Germinal center (tissue), 1 donor: ENCODE data around the gene DCAF4.
"Not testable (repeated sequence)": the region's sequence is repeated elsewhere in the genome, so short reads cannot be mapped to it uniquely, and the experiment has no call there.

Experiments
- DNase-seq: peaks from one replicate; pipeline ENCODE4 v3.0.0; 2012; ENCODE audit warnings: mixed read lengths, low spot score

DCAF4 gene

GRCh38 chr14:72970824-72971434, 44.7 kb downstream of the DCAF4 start:
- DNase-seq: no peak

- no peak for DNase-seq
These were observed 48.4 kb downstream of the DCAF4 start for GRCh38 chr14:72974661-72975060.

- no peak for DNase-seq
These were observed 49.5 kb downstream of the DCAF4 start for GRCh38 chr14:72975770-72976169.

DNA sequence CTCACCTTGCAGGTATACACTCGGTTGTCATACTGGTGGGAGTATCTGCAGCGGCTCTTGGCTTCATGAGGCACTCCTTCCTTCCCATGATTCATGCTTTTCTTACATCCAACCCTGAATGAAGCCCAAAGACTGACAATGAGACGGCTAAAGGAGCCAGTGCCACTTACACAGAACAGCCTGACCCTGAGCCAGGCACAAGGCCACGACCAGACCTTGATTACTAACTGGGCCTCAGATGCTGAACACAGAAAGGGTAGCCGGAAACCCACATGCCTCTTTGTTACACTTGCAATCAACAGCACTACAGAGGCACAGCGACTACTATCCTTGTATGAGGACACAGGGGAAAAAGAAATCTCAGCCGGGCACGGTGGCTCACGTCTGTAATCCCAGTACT, 52.6 kb downstream of the DCAF4 start:
- no peak for DNase-seq

DNA sequence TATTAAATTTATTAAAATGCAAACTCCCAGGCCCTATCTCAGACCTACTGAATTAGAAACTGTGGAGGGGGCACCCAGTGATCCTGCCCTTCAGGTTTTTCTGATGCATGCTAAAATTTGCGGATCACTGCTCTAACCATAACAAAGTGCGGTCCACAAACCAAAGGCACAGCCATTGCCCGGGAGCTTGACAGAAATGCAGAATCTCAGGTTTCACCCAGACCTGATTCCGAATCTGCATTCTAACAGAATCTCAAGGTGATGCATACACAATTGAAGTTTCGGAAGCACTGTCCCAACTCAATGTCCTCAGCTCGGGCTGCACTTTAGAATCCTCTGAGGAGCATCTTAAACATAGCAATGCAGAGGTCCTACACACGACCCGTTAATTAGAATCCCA, 54.6 kb downstream of the DCAF4 start:
- no peak for DNase-seq

GRCh38 chr14:72982146-72982708, 56.0 kb downstream of the DCAF4 start:
- no peak for DNase-seq

DNA sequence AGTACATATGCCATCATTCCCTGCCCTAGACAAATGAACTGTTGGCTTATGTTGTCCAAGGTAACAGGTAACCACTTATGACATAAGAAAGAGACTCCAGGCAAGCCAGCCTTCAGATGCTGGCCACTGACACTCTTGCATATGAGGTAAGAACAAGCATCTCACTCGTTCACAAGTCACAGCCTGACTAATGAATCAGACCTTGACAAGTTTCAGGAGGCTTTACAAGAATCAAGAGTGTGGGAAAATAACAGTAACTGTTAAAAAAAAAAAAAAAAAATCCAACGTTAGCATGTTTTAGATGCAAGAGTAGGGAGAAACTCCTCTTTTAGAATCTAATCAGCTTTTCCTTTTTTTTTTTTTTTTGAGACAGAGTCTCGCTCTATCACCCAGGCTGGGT, 60.0 kb downstream of the DCAF4 start:
- DNase-seq: no peak

GRCh38 chr14:72986857-72987256, 60.6 kb downstream of the DCAF4 start:
- DNase-seq: no peak

DNA sequence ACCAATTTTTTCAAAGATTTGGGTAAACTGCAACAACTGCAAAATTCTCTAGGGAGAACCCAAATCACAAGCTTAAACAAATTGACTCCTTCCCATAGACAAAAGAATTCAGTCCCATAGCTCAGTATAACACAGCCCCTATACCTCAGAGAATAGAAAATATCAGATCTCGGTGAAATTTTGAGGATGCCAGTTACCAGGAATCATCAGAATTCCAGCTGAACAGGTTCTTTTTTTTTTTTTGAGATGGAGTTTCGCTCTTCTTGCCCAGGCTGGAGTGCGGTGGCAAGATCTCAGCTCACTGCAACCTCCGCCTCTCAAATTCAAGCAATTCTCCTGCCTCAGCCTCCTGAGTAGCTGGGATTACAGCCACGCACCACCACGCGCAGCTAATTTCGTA, 63.9 kb downstream of the DCAF4 start:
- no peak for DNase-seq

DNA sequence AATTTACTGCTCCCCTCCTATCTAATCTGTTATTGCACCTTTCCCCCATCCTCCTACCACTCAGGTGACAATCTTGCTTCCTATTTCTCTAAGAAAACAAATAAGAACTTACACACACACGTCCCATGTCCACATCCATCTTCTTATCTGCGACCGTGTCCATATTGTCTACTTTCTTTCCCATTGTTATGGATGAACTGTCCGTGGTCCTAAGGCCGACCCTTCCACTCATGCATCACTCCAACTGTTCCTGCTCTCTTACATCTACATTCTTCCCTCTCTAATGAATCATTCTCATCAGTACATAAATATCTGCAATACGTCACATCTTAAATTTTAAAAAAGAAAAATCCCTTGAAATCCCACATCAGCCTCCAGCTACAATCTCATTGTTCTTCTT, 70.7 kb downstream of the DCAF4 start:
- DNase-seq: no peak

- DNase-seq: no peak
These were observed 72.1 kb downstream of the DCAF4 start for GRCh38 chr14:72998252-72998903.

GRCh38 chr14:72999316-72999715, 73.1 kb downstream of the DCAF4 start:
- DNase-seq: no peak

- DNase-seq: no peak
These were observed 73.8 kb downstream of the DCAF4 start for GRCh38 chr14:73000073-73000472.

- DNase-seq: no peak
These were observed 77.4 kb downstream of the DCAF4 start for GRCh38 chr14:73003681-73004080.

DNA sequence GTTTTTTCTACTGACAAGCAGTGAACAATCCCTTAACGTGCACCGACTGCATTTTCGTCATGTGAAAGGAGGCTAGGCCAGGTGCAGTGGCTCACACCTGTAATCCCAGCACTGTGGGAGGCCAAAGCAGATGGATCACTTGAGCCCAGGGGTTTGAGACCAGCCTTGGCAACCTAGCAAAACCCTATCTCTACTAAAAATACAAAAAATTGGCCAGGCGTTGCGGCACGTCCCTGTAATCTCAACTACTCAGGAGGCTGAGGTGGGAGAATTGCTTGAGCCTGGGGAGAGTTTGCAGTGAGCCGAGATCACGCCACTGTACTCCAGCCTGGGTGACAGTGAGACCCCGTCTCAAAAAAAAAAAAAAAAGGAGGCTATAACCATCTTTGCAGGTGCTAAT, 78.4 kb downstream of the DCAF4 start:
- DNase-seq: not testable (repeated sequence)

DNA sequence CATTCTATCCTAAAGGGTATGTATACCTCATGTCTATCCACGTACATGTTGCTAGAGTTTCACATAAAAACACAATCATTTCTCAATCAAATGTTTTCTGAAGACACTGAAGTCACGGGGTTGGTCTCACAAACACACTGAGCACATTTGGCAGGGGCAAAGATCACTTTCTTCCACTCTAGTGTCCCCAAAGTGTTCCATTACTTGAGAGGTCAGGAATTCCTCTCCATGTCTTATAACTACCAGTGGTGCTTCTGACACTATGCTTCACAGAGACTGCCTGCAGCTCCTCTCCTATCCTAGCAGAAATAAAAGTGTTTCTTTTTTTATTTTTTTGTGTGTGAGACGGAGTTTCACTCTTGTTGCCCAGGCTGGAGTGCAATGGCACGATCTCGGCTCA, 81.6 kb downstream of the DCAF4 start:
- no peak for DNase-seq

GRCh38 chr14:73008501-73008900, 82.2 kb downstream of the DCAF4 start:
- no peak for DNase-seq
